ENCODE measurements around the gene LRRC4.

DNA sequence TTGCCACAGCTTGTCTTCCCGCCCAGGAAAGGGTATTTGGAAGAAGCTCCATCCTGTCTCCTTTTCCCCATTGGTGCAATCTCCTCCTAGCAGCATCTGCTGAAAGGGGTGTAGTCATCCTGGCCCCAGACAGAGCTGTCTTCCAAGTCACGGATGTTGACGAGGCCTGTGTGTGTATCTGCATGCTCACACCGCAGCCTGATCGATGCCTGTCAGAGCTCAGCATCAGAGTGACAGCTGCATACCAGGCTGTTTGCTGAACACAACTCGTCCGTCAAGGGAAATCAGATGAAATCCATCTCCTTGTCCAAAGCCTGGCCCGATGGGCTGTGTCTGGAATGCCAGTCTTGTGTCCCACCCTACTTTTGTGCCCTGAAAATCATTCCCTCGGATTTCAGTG, 21.2 kb upstream of the LRRC4 start:
- TF ChIP-seq, protein P1, sequence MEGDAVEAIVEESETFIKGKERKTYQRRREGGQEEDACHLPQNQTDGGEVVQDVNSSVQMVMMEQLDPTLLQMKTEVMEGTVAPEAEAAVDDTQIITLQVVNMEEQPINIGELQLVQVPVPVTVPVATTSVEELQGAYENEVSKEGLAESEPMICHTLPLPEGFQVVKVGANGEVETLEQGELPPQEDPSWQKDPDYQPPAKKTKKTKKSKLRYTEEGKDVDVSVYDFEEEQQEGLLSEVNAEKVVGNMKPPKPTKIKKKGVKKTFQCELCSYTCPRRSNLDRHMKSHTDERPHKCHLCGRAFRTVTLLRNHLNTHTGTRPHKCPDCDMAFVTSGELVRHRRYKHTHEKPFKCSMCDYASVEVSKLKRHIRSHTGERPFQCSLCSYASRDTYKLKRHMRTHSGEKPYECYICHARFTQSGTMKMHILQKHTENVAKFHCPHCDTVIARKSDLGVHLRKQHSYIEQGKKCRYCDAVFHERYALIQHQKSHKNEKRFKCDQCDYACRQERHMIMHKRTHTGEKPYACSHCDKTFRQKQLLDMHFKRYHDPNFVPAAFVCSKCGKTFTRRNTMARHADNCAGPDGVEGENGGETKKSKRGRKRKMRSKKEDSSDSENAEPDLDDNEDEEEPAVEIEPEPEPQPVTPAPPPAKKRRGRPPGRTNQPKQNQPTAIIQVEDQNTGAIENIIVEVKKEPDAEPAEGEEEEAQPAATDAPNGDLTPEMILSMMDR (conservative IDR thresholded peaks at IDR 0.05; ENCODE audit: low read depth, low read length), result no peak
- TF ChIP-seq EZH2 (IDR thresholded peaks at IDR 0.05; ENCODE audit: low read length, unreplicated experiment) (no peak), EZH2phosphoT487 (IDR thresholded peaks at IDR 0.05; ENCODE audit: borderline replicate concordance, low read length) (no peak)
